SK-N-MC (cell line): ENCODE measurements around the gene DPYSL4.

Experiments used
- EZH2 ChIP-seq: fragments of 200-600 bp; sonication (generic); IDR thresholded peaks from one replicate; pipeline ENCODE4 v1.6.1; 2017; ENCODE audit warnings: antibody characterized with exemption
- POLR2AphosphoS5 ChIP-seq: IDR thresholded peaks from 2 replicates; pipeline ENCODE4 v1.6.1; 2012; ENCODE audit warnings: mild to moderate bottlenecking, low read depth, low read length, borderline replicate concordance

DNA sequence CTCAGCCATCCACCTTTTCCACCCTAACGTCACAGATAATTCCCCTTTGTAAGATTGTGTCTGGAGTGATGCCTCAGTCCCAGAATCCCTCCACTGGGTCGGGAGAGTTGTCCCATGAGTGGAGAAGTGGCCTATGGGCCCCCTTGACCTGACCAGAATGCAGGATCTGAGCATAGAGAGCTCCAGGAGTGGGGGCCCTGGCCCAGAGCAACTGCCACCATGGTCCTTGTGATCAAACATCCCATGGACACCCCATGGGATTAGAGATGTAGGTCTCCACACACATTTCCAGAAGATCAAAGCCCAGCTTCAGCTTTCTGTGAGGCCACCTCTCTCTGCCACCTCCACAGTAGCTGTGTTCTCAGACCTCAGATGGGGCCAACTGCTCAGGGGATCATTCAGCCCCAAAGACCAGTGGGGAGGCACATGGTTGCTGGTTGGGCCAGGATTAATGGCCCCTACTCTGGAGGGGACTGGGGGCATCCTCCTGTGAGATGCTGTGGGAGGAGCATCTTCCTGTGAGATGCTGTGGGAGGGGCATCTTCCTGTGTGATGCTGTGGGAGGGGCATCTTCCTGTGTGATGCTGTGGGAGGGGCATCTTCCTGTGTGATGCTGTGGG is 28.5 kb upstream of the DPYSL4 start:
- TF ChIP-seq POLR2AphosphoS5 (no peak), EZH2 (no peak)
